Psoas muscle (tissue), 8 donors: ENCODE results near the gene PIK3AP1. TPM values are rescaled to one million over a fixed set of nuclear protein-coding genes. Genes with fewer than 3 reads are reported as not detected.
"Not testable (repeated sequence)": the region's sequence is repeated elsewhere in the genome, so short reads cannot be mapped to it uniquely, and the experiment has no call there.

ENCODE experiments used
- ATAC-seq, 4 donors: fragments of 200-7000 bp; cut with Tn5 transposase; one replicate each; pipeline ENCODE4 v1.9.1; 2020; ENCODE audit warnings: moderate library complexity in 3 of 4, mild to moderate bottlenecking in 2 of 4
- DNase-seq, 2 donors: peaks; one replicate each; pipeline ENCODE4 v3.0.0-alpha.2; 2020
- H3K27ac ChIP-seq: fragments of 200-600 bp; one replicate; pipeline ENCODE4 v1.8.0; 2022
- H3K27me3 ChIP-seq, 3 donors: fragments of 200-600 bp in 1 of 3; one replicate each; pipeline versions ENCODE4 v1.6.1 to v1.8.0; 2013 to 2022; ENCODE audit warnings: low read length in 2 of 3, mild to moderate bottlenecking in 2 of 3, moderate library complexity in 1 of 3; ENCODE audit not compliant: insufficient read depth in 3 of 3
- H3K36me3 ChIP-seq, 2 donors: fragments of 200-600 bp in 1 of 2; one replicate each; pipeline versions ENCODE4 v1.6.1 to v1.8.0; 2013 to 2022; ENCODE audit warnings: low read depth in 1 of 2, mild to moderate bottlenecking in 1 of 2, moderate library complexity in 1 of 2; ENCODE audit not compliant: insufficient read depth in 1 of 2
- H3K4me1 ChIP-seq: fragments of 200-600 bp; one replicate; pipeline ENCODE4 v1.8.0; 2022
- H3K4me3 ChIP-seq: fragments of 200-600 bp; one replicate; pipeline ENCODE4 v1.8.0; 2022; ENCODE audit warnings: mild to moderate bottlenecking
- H3K9me3 ChIP-seq: fragments of 200-600 bp; one replicate; pipeline ENCODE4 v1.8.0; 2022
- WGBS, 3 donors: extraction: QIAGEN DNeasy Blood & Tissue Kit; methylation state at CpG; one replicate each; pipeline versions ENCODE4 v1.1.6 to v1.1.7; 2013; 5-methylcytosine and 5-hydroxymethylcytosine counted together
- intact Hi-C, 2 donors: fragments of 100-400 bp; cut with DNase I; formaldehyde crosslinking; loops; one replicate each; pipeline versions ENCODE4 v1.11.0 to v1.14.2; 2022
- polyA plus RNA-seq, 3 donors: library from polyadenylated mRNA; stranded (reverse); fragments of 200-250 nt; gene quantifications; one replicate each; pipeline ENCODE4 v1.2.3, GENCODE V29; 2013
- total RNA-seq, 4 donors: library from RNA; stranded (reverse); fragmentation: NEBNext Ultra II Directional in 2 of 4; extraction: Animal tissue kit (Norgen Biotek cat#: 25700) in 2 of 4; gene quantifications; one replicate each; pipeline versions ENCODE4 v1.2.1 to v1.2.4, GENCODE V29; 2021 to 2023
- TF ChIP-seq, protein P1 (sequence below): fragments of 200-600 bp; IDR thresholded peaks from one replicate; pipeline ENCODE4 v1.8.0; 2022; ENCODE audit warnings: antibody characterized with exemption
- donor health status: healthy with polysubstance abuse.
- donor health status: DM: no; HTN: no; CAD: no; lungs with moderate emphysema.
- donor health status: Bipolar disorder and iron deficiency.
- donor health status: healthy.
- donor health status: DM: yes; HTN: yes; CAD: no.
- donor health status: DM: no; HTN: no; CAD: no.
- donor health status: DM: no; HTN: no; CAD: no.
- donor health status: DM: yes; HTN: yes; CAD: no.

Gene PIK3AP1
- total and polyA plus RNA-seq, 7 donors: 0.17 to 8.6 (median 1.8) TPM

DNA sequence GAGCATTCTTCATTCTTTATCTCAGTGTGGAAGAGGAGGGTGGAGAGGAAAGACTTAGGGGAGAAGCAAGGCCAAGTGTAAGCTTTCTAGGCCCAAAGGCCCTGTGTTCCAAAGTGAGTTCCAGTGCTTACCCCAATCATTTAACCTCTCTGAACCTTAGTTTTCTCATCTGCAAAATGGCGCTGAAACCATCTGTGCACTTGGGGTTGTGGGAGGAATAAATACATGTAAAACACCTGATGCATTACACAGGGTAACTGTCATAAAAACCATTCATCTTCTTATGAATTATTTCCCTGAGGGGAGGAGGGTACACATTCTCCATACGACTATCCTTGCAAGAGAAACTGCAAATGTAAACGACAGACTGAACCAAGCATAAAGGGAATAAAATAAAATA is 19.0 kb downstream of the PIK3AP1 start:
- no peaks in the 10 kb centered on the region for H3K4me1 ChIP-seq
- intact Hi-C loops: no loop called here
- no peaks in the 10 kb centered on the region for H3K27me3 ChIP-seq
- H3K36me3 ChIP-seq: no peaks in the 10 kb centered on the region
- no peak overlapping the region for H3K27ac ChIP-seq
- H3K9me3 ChIP-seq: no peaks in the 10 kb centered on the region
- WGBS, 3 donors: 62 to 73% (median 71%) methylated on average over 3 of the region's 3 CpGs
- DNase-seq (no peak), ATAC-seq (no peak)
- H3K4me3 ChIP-seq: no peak overlapping the region
- TF ChIP-seq, protein P1, sequence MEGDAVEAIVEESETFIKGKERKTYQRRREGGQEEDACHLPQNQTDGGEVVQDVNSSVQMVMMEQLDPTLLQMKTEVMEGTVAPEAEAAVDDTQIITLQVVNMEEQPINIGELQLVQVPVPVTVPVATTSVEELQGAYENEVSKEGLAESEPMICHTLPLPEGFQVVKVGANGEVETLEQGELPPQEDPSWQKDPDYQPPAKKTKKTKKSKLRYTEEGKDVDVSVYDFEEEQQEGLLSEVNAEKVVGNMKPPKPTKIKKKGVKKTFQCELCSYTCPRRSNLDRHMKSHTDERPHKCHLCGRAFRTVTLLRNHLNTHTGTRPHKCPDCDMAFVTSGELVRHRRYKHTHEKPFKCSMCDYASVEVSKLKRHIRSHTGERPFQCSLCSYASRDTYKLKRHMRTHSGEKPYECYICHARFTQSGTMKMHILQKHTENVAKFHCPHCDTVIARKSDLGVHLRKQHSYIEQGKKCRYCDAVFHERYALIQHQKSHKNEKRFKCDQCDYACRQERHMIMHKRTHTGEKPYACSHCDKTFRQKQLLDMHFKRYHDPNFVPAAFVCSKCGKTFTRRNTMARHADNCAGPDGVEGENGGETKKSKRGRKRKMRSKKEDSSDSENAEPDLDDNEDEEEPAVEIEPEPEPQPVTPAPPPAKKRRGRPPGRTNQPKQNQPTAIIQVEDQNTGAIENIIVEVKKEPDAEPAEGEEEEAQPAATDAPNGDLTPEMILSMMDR: no peak

DNA sequence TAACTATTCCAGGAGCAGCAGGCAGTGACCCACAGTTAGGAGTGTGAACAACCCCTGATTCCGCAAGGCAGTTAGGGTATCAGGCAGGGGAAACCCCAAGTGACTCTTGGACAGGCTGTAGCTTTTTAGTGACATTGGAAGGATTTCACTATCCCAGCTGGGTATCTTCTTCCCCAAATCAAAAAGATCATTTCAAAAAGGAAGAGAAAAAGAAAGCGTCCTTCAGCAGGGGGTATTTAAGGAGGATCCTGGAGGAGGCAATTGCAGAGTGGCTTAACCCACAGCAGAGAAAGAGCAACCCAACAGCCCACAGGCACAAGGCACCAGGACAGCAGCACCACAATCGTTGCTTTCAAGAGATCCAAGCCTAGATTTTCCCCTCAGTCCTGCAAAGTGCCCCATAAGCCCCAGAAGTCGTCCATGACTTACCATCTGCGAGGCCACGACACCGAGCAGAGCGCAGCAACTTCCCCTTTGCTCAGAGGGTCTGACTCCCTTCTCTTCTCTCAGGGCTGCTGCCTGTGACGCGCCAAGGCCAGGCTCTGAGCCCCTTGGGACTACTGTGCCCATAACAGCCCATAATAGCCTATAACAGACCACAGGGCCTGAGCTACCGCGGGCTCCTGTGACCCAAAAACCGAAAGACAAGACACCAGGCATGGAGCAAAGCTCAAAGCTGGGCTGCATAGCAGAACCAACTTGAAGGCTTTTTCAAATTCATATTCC is 19.8 kb downstream of the PIK3AP1 start:
- TF ChIP-seq, protein P1: no peak
- WGBS, 3 donors: 80 to 82% (median 81%) methylated on average over 13 of the region's 13 CpGs
- no peak for DNase-seq
- Histone ChIP-seq H3K4me3 (no peak overlapping the region), H3K9me3 (no peaks in the 10 kb centered on the region), H3K27me3 (no peaks in the 10 kb centered on the region), H3K27ac (no peak overlapping the region), H3K4me1 (no peaks in the 10 kb centered on the region), H3K36me3 (no peaks in the 10 kb centered on the region)
- intact Hi-C loops: no loop called here
- no peak for ATAC-seq

- H3K36me3 ChIP-seq: no peaks in the 10 kb centered on the region
- H3K27me3 ChIP-seq: no peaks in the 10 kb centered on the region
- intact Hi-C loops: no loop called here
- H3K4me1 ChIP-seq: no peaks in the 10 kb centered on the region
- TF ChIP-seq, protein P1: no peak
- H3K27ac ChIP-seq: no peak overlapping the region
- no peaks in the 10 kb centered on the region for H3K9me3 ChIP-seq
- DNase-seq (no peak), ATAC-seq (no peak)
- H3K4me3 ChIP-seq: no peak overlapping the region
- 60 to 62% (median 62%) methylated on average over 3 of the region's 3 CpGs for WGBS, 3 donors
Observed at GRCh38 chr10:96699613-96700012, 20.7 kb downstream of the PIK3AP1 start.

- H3K4me1 ChIP-seq, H3K27ac ChIP-seq, intact Hi-C loops, H3K36me3 ChIP-seq, H3K9me3 ChIP-seq, ATAC-seq, H3K4me3 ChIP-seq, H3K27me3 ChIP-seq, DNase-seq: not testable (repeated sequence)
- 81 to 90% (median 82%) methylated on average over 6 of the region's 6 CpGs for WGBS, 3 donors
Observed at GRCh38 chr10:96698305-96698704, 22.0 kb downstream of the PIK3AP1 start.

GRCh38 chr10:96697438-96697837 is 22.9 kb downstream of the PIK3AP1 start:
- 94 to 95% (median 94%) methylated on average over 3 of the region's 3 CpGs for whole genome bisulfite sequencing, 3 donors

More at GRCh38 chr10:96697438-96697837, 22.9 kb downstream of the PIK3AP1 start:
- no peaks in the 10 kb centered on the region for H3K4me1 ChIP-seq
- no peaks in the 10 kb centered on the region for H3K27me3 ChIP-seq
- no peaks in the 10 kb centered on the region for H3K36me3 ChIP-seq
- intact Hi-C loops: no loop called here
- no peak overlapping the region for H3K4me3 ChIP-seq
- no peak for ATAC-seq
- H3K27ac ChIP-seq: no peak overlapping the region
- TF ChIP-seq, protein P1: no peak
- no peak for DNase-seq
- no peaks in the 10 kb centered on the region for H3K9me3 ChIP-seq
